HCT116 (cell line): ENCODE measurements around the gene SFXN5.

Experiments
- CEBPB ChIP-seq: IDR thresholded peaks from 2 replicates; pipeline ENCODE4 v1.6.1; 2012; ENCODE audit warnings: low read depth
- CTCF ChIP-seq, 3 experiments: fragments of 200-600 bp in 1 of 3; sonication (generic) in 1 of 3; IDR thresholded peaks in 2 of 3; conservative IDR thresholded peaks in 1 of 3; 2 replicates each; pipeline ENCODE4 v1.5.1; 2012 to 2017; ENCODE audit warnings: low read depth in 2 of 3, low read length in 2 of 3, antibody characterized with exemption in 1 of 3, borderline replicate concordance in 1 of 3, control low read depth in 1 of 3, mild to moderate bottlenecking in 1 of 3, mixed read lengths in 1 of 3, mixed run types in 1 of 3, moderate library complexity in 1 of 3; ENCODE audit not compliant: insufficient read depth in 1 of 3
- EGR1 ChIP-seq: IDR thresholded peaks from 2 replicates; pipeline ENCODE4 v1.6.1; 2012; ENCODE audit warnings: low read depth
- EZH2 ChIP-seq: fragments of 200-600 bp; sonication (generic); IDR thresholded peaks from 2 replicates; pipeline ENCODE4 v1.6.1; 2017; ENCODE audit warnings: antibody characterized with exemption, mixed run types
- EZH2phosphoT487 ChIP-seq: fragments of 200-600 bp; IDR thresholded peaks from 2 replicates; pipeline ENCODE4 v1.6.1; 2018; ENCODE audit warnings: antibody characterized with exemption, borderline replicate concordance
- POLR2A ChIP-seq: IDR thresholded peaks from 2 replicates; pipeline ENCODE4 v1.7.0; 2011; ENCODE audit warnings: borderline replicate concordance; ENCODE audit not compliant: insufficient read depth, insufficient read length; ENCODE audit errors: extremely low read depth
- POLR2AphosphoS5 ChIP-seq: IDR thresholded peaks from 2 replicates; pipeline ENCODE4 v1.6.1; 2011; ENCODE audit warnings: mild to moderate bottlenecking, low read depth, low read length, moderate library complexity
- SRF ChIP-seq: IDR thresholded peaks from 2 replicates; pipeline ENCODE4 v1.6.1; 2012; ENCODE audit warnings: low read depth
- YY1 ChIP-seq: IDR thresholded peaks from 2 replicates; pipeline ENCODE4 v1.6.1; 2011; ENCODE audit warnings: low read length, low read depth, moderate library complexity, mild to moderate bottlenecking; ENCODE audit not compliant: insufficient replicate concordance; ENCODE audit errors: extremely low read depth
- TF ChIP-seq, protein P1 (sequence below): IDR thresholded peaks from 2 replicates; pipeline ENCODE4 v1.6.1; 2011; ENCODE audit warnings: mild to moderate bottlenecking, low read length, moderate library complexity; ENCODE audit not compliant: insufficient replicate concordance; ENCODE audit errors: extremely low read depth

DNA sequence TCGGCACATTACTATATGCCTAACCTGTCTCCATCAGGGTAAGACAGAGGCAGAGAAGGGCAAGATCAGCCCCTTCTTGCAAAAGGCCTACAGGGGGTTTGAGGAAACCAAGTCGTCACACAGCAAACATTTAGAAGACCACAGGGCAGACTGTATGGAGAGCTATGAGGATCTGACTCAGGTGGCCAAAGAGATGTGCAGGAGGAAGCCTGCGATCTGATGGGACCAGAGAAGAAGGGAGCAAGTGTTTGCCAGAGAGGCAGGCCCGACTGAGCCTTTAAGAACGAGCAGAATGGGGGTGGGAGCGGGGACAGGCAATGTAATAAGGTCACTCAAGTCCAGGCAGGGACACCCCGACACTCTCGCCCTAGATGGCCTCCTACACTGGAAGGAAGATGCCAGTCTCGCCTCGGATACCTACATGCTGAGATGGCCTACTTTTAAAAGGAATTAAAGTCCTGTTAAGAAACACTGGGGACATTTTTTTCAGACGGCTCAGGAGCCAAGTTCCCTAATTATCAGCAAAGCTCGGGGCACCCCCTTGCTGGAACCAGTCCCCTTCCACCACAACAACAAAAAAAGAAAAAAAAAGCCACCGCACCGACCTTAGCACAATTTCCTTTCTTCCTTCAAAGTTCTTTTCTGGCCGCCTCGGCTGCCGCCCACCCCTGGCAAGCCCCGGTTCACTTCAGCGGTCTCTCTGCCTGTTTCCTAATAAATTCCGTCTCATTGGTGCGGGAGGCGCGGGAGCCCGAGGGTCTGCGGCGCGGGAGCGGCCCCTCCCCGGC is 1.5 kb downstream of the SFXN5 start:
- TF ChIP-seq CTCF (IDR thresholded peaks at IDR 0.05 in 2 of 3, conservative IDR thresholded peaks at IDR 0.05 in 1 of 3; ENCODE audit: borderline replicate concordance in 1 of 3, insufficient read depth in 1 of 3, low read depth in 2 of 3, low read length in 2 of 3) (no peak), CEBPB (no peak), POLR2AphosphoS5 (no peak), EGR1 (no peak), POLR2A (no peak), YY1 (no peak), EZH2 (no peak), SRF (no peak), EZH2phosphoT487 (no peak)
- TF ChIP-seq, protein P1, sequence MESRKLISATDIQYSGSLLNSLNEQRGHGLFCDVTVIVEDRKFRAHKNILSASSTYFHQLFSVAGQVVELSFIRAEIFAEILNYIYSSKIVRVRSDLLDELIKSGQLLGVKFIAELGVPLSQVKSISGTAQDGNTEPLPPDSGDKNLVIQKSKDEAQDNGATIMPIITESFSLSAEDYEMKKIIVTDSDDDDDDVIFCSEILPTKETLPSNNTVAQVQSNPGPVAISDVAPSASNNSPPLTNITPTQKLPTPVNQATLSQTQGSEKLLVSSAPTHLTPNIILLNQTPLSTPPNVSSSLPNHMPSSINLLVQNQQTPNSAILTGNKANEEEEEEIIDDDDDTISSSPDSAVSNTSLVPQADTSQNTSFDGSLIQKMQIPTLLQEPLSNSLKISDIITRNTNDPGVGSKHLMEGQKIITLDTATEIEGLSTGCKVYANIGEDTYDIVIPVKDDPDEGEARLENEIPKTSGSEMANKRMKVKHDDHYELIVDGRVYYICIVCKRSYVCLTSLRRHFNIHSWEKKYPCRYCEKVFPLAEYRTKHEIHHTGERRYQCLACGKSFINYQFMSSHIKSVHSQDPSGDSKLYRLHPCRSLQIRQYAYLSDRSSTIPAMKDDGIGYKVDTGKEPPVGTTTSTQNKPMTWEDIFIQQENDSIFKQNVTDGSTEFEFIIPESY = no peak
